Measurements from ENCODE around the gene CFAP298. TPM values are rescaled to one million over a fixed set of nuclear protein-coding genes. Genes with fewer than 3 reads are reported as not detected.

Gene CFAP298
- total and polyA plus RNA-seq, 2 of the 13 experiments (the other 11 are each of a cell fraction or from before 2014, with no cell fraction given): 21.2 to 62.2 TPM

DNA sequence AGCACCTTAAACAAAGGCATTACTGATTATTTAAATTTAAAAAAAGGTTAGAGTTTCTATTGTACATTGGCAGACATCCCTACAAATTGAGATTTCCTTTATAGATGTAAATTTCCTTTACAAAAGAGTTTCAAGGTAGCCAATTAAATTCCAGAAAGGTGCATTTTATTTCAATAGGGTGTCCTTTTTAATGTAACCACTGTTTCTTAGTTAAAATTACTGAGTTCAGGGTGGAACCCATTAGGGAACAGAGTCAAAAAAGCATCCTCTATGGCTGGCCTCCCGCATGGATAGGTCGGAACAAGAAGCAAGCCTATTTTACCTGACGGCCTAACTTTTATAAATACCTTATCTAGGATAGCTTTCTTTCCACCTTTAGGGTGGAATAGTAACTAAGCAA is 51.3 kb downstream of the CFAP298 start:
- in situ Hi-C loops (cut with HindIII; ENCODE audit: extremely low pct_ligation_motif_present, low pct_unique_long_range_greater_than_20kb) (no loop called here), intact Hi-C loops (cut with micrococcal nuclease; ENCODE audit: unreplicated experiment) (no loop called here)
- Histone ChIP-seq H3K27ac (ENCODE audit: extremely low read length, insufficient read depth, low read length) (no peak overlapping the region), H3K27me3 (ENCODE audit: control insufficient read depth in 1 of 2, insufficient read depth in 2 of 2, low read length in 2 of 2) (no peaks in the 10 kb centered on the region), H4K20me1 (ENCODE audit: insufficient read depth, low read length) (no peaks in the 10 kb centered on the region), H3K9ac (ENCODE audit: insufficient read depth, low read depth, low read length) (no peak overlapping the region), H3K9me3 (ENCODE audit: low read length) (peaks cover 8% of the 10 kb centered on the region; the same call in 1 of the 2 replicates), H2AFZ (ENCODE audit: low read length) (no peak overlapping the region), H3K4me3 (replicated peaks in 1 of 3; ENCODE audit: insufficient read depth in 1 of 3, low read depth in 2 of 3, low read length in 3 of 3) (no peak overlapping the region), H3K79me2 (ENCODE audit: insufficient read depth, low read length) (no peaks in the 10 kb centered on the region), H3K4me2 (ENCODE audit: low read depth, low read length) (no peak overlapping the region), H3K4me1 (ENCODE audit: insufficient read depth, low read length) (peaks cover 14% of the 10 kb centered on the region), H3K36me3 (replicated peaks in 1 of 2; ENCODE audit: control insufficient read depth in 1 of 2, insufficient read depth in 2 of 2, low read length in 2 of 2) (no peaks in the 10 kb centered on the region)
- no peak for TF ChIP-seq TCF7L2 (IDR thresholded peaks at IDR 0.05; ENCODE audit: low read depth, low read length)
- no peak for TF ChIP-seq ZNF124 (CRISPR knock-in tag; IDR thresholded peaks at IDR 0.05)
- no peak for TF ChIP-seq CERS6 (CRISPR knock-in tag; IDR thresholded peaks at IDR 0.05)
- TF ChIP-seq, protein P1, sequence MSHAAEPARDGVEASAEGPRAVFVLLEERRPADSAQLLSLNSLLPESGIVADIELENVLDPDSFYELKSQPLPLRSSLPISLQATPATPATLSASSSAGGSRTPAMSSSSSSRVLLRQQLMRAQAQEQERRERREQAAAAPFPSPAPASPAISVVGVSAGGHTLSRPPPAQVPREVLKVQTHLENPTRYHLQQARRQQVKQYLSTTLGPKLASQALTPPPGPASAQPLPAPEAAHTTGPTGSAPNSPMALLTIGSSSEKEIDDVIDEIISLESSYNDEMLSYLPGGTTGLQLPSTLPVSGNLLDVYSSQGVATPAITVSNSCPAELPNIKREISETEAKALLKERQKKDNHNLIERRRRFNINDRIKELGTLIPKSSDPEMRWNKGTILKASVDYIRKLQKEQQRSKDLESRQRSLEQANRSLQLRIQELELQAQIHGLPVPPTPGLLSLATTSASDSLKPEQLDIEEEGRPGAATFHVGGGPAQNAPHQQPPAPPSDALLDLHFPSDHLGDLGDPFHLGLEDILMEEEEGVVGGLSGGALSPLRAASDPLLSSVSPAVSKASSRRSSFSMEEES (CRISPR knock-in tag; IDR thresholded peaks at IDR 0.05): no peak
- TF ChIP-seq ZNF263 (CRISPR knock-in tag; IDR thresholded peaks at IDR 0.05): no peak
- TF ChIP-seq, protein P2, sequence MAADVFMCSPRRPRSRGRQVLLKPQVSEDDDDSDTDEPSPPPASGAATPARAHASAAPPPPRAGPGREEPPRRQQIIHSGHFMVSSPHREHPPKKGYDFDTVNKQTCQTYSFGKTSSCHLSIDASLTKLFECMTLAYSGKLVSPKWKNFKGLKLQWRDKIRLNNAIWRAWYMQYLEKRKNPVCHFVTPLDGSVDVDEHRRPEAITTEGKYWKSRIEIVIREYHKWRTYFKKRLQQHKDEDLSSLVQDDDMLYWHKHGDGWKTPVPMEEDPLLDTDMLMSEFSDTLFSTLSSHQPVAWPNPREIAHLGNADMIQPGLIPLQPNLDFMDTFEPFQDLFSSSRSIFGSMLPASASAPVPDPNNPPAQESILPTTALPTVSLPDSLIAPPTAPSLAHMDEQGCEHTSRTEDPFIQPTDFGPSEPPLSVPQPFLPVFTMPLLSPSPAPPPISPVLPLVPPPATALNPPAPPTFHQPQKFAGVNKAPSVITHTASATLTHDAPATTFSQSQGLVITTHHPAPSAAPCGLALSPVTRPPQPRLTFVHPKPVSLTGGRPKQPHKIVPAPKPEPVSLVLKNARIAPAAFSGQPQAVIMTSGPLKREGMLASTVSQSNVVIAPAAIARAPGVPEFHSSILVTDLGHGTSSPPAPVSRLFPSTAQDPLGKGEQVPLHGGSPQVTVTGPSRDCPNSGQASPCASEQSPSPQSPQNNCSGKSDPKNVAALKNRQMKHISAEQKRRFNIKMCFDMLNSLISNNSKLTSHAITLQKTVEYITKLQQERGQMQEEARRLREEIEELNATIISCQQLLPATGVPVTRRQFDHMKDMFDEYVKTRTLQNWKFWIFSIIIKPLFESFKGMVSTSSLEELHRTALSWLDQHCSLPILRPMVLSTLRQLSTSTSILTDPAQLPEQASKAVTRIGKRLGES (CRISPR knock-in tag; IDR thresholded peaks at IDR 0.05; ENCODE audit: borderline replicate concordance): no peak
- TF ChIP-seq HOXA7 (CRISPR knock-in tag; IDR thresholded peaks at IDR 0.05): no peak
- no peak for TF ChIP-seq ZSCAN22 (CRISPR knock-in tag; IDR thresholded peaks at IDR 0.05)
- no peak for TF ChIP-seq ZNF24 (IDR thresholded peaks at IDR 0.05)
- no peak for TF ChIP-seq ZBTB7B (CRISPR knock-in tag; IDR thresholded peaks at IDR 0.05)
- no peak for TF ChIP-seq ZNF530 (CRISPR knock-in tag; IDR thresholded peaks at IDR 0.05; ENCODE audit: low read depth)
- no peak for TF ChIP-seq SCMH1 (CRISPR knock-in tag; IDR thresholded peaks at IDR 0.05; ENCODE audit: borderline replicate concordance)
- no peak for TF ChIP-seq ZNF670 (CRISPR knock-in tag; IDR thresholded peaks at IDR 0.05; ENCODE audit: borderline replicate concordance)
- no peak for TF ChIP-seq MED13 (CRISPR knock-in tag; IDR thresholded peaks at IDR 0.05)
- no peak for TF ChIP-seq MTA3 (CRISPR knock-in tag; IDR thresholded peaks at IDR 0.05)
- TF ChIP-seq, protein P3, sequence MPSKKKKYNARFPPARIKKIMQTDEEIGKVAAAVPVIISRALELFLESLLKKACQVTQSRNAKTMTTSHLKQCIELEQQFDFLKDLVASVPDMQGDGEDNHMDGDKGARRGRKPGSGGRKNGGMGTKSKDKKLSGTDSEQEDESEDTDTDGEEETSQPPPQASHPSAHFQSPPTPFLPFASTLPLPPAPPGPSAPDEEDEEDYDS (CRISPR knock-in tag; IDR thresholded peaks at IDR 0.05): no peak
- no peak for TF ChIP-seq USF2 (IDR thresholded peaks at IDR 0.05; ENCODE audit: low read depth, low read length)
- no peak for TF ChIP-seq USF2 (CRISPR knock-in tag; IDR thresholded peaks at IDR 0.05; ENCODE audit: borderline replicate concordance)
- CTCF ChIA-PET (ENCODE audit: low intra/inter-chr PET ratio, low total read pairs): no interaction called here
- WGBS (ENCODE audit: low lambda C conversion rate): 95% methylated on average over 3 of the region's 3 CpGs
- no TSS peak for BruUV-seq (replicated peaks)
- POLR2A ChIA-PET: interaction anchor here (1.7 kb wide), 1 partner anchor 9 kb away, joined by 7 read pairs; no protein-coding TSS in a partner anchor
- no peak for DNase-seq (ENCODE audit: low spot score)
- FAIRE-seq: no peak
- ATAC-seq: no peak

Data from HepG2 (cell line).